Osteocyte (in vitro differentiated cells): ENCODE results near the gene PRKACA. TPM values are rescaled to one million over a fixed set of nuclear protein-coding genes. Genes with fewer than 3 reads are reported as not detected.

Source experiments
- DNase-seq: peaks from one replicate; pipeline ENCODE4 v3.0.0; 2021; ENCODE audit warnings: mixed read lengths; ENCODE audit not compliant: unreplicated experiment; ENCODE audit errors: extremely low spot score
- H3K27ac Mint-ChIP-seq: one replicate; pipeline ENCODE4 v1.8.0; 2021; ENCODE audit warnings: mild to moderate bottlenecking, mixed read lengths; ENCODE audit not compliant: unreplicated experiment
- H3K27me3 Mint-ChIP-seq: one replicate; pipeline ENCODE4 v1.8.0; 2021; ENCODE audit warnings: mixed read lengths; ENCODE audit not compliant: unreplicated experiment
- H3K36me3 Mint-ChIP-seq: one replicate; pipeline ENCODE4 v1.8.0; 2021; ENCODE audit warnings: mixed read lengths; ENCODE audit not compliant: unreplicated experiment
- H3K4me1 Mint-ChIP-seq: one replicate; pipeline ENCODE4 v1.8.0; 2021; ENCODE audit warnings: mixed read lengths; ENCODE audit not compliant: unreplicated experiment
- H3K4me3 Mint-ChIP-seq: one replicate; pipeline ENCODE4 v1.8.0; 2021; ENCODE audit warnings: mild to moderate bottlenecking, moderate library complexity, mixed read lengths; ENCODE audit not compliant: unreplicated experiment
- H3K9me3 Mint-ChIP-seq: one replicate; pipeline ENCODE4 v1.8.0; 2021; ENCODE audit warnings: mixed read lengths; ENCODE audit not compliant: unreplicated experiment
- CTCF ChIP-seq: fragments of 200-600 bp; sonication (generic); IDR thresholded peaks from 2 replicates; pipeline ENCODE4 v1.5.0; 2021; ENCODE audit warnings: antibody characterized with exemption, mild to moderate bottlenecking, moderate library complexity
- long read RNA-seq: library from polyadenylated mRNA; unstranded; transcript quantifications from one replicate; pipeline ENCODE4 v2.0.0, GENCODE V29; 2021
- total RNA-seq: library from RNA; stranded (reverse); gene quantifications from 2 replicates; pipeline ENCODE4 v1.2.1, GENCODE V29; 2021

The PRKACA gene
- total RNA-seq: 109 and 115 TPM in 2 replicates
- long read RNA-seq, partial matches to known transcripts: 0 of 2 reads
- long read RNA-seq, other reads (novel, unspliced or antisense): 2 of 2 reads

- TF ChIP-seq CTCF: no peak
- Mint-ChIP-seq H3K4me3 (peak within 1 kb of the TSS; percentile 88), H3K4me1 (peaks cover 42% of the 10 kb centered on the region), H3K9me3 (no peaks in the 10 kb centered on the region), H3K27ac (peak within 1 kb of the TSS; percentile 97), H3K36me3 (no peaks in the 10 kb centered on the region), H3K27me3 (no peaks in the 10 kb centered on the region)
- DNase-seq: peak; percentile 100
Measured at GRCh38 chr19:14117668-14118164, at the start of gene PRKACA. TSS of gene PRKACA (minus strand) at chr19:14117762. CDS start at chr19:14117547, 215 bp downstream.

GRCh38 chr19:14166999-14167575 is 49.5 kb upstream of the PRKACA start:
- peaks cover 22% of the 10 kb centered on the region for H3K36me3 Mint-ChIP-seq

GRCh38 chr19:14165990-14166830 is 48.6 kb upstream of the PRKACA start:
- TF ChIP-seq CTCF: no peak
- no peaks in the 10 kb centered on the region for H3K9me3 Mint-ChIP-seq
- H3K4me1 Mint-ChIP-seq: peaks cover 14% of the 10 kb centered on the region
- H3K27ac Mint-ChIP-seq: peak overlapping the region; percentile 18
- peaks cover 16% of the 10 kb centered on the region for H3K36me3 Mint-ChIP-seq
- no peaks in the 10 kb centered on the region for H3K27me3 Mint-ChIP-seq
- no peak for DNase-seq
- no peak overlapping the region for H3K4me3 Mint-ChIP-seq

More at GRCh38 chr19:14166999-14167575, 49.5 kb upstream of the PRKACA start:
- no peak for TF ChIP-seq CTCF
- no peak overlapping the region for H3K4me3 Mint-ChIP-seq
- no peak overlapping the region for H3K27ac Mint-ChIP-seq
- DNase-seq: no peak
- H3K27me3 Mint-ChIP-seq: no peaks in the 10 kb centered on the region
- no peaks in the 10 kb centered on the region for H3K9me3 Mint-ChIP-seq
- H3K4me1 Mint-ChIP-seq: peaks cover 14% of the 10 kb centered on the region

GRCh38 chr19:14164724-14165493 is 47.3 kb upstream of the PRKACA start:
- H3K27ac Mint-ChIP-seq: no peak overlapping the region
- H3K4me3 Mint-ChIP-seq: no peak overlapping the region
- H3K9me3 Mint-ChIP-seq: no peaks in the 10 kb centered on the region
- DNase-seq: no peak
- no peak for TF ChIP-seq CTCF
- no peaks in the 10 kb centered on the region for H3K27me3 Mint-ChIP-seq
- peaks cover 4% of the 10 kb centered on the region for H3K36me3 Mint-ChIP-seq
- H3K4me1 Mint-ChIP-seq: peaks cover 14% of the 10 kb centered on the region
